ENCODE measurements around the gene FAR1. TPM values are rescaled to one million over a fixed set of nuclear protein-coding genes. Genes with fewer than 3 reads are reported as not detected.
A peak's percentile ranks its signal among the peaks of the same experiment; 100 is the strongest.

Gene FAR1
- total and polyA plus RNA-seq, 7 experiments from 2014 or later, result 6.9 to 53.7 (median 32.0) TPM

GRCh38 chr11:13772223-13773046 lies 104.0 kb downstream of the FAR1 start:
- CTCF ChIA-PET, result interaction anchor here (0.6 to 4.9 kb wide), 44 partner anchors 10 to 1288 kb away, joined by 3 to 56 read pairs (median 4); partner anchors contain the start of gene SPON1
- Mint-ChIP-seq H3K27me3 (peaks cover 0 to 44% (median 4%) of the 10 kb centered on the region in 5 donors), H3K4me1 (peaks cover 0 to 9% (median 5%) of the 10 kb centered on the region in 7 donors), H3K4me3 (no peak overlapping the region), H3K27ac (no peak overlapping the region), H3K36me3 (no peaks in the 10 kb centered on the region), H3K9me3 (no peaks in the 10 kb centered on the region)
- intact Hi-C loops (cut with micrococcal nuclease), result loop anchor here (1.0 to 10.0 kb wide), 10 partner anchors 88 to 1302 kb away; no protein-coding TSS in a partner anchor
- DNase-seq, result peak in 7 of 9 donors; percentile 61 to 80 (median 75)
- ATAC-seq, result peak; percentile 79
- Histone ChIP-seq H3K4me1 (ENCODE audit: control insufficient read depth in 2 of 2, insufficient read depth in 2 of 2, low read length in 2 of 2) (no peaks in the 10 kb centered on the region), H3K4me3 (ENCODE audit: low read length) (no peak overlapping the region), H3K9me3 (ENCODE audit: control insufficient read depth in 2 of 3, low read length in 3 of 3) (no peaks in the 10 kb centered on the region), H3K27ac (ENCODE audit: low read depth, low read length) (no peak overlapping the region), H3K27me3 (ENCODE audit: control insufficient read depth in 2 of 2, insufficient read depth in 2 of 2, low read length in 2 of 2) (no peaks in the 10 kb centered on the region), H3K36me3 (ENCODE audit: control insufficient read depth in 2 of 3, insufficient read depth in 3 of 3, low read length in 3 of 3) (no peaks in the 10 kb centered on the region)
- POLR2A ChIA-PET, result no interaction called here

DNA sequence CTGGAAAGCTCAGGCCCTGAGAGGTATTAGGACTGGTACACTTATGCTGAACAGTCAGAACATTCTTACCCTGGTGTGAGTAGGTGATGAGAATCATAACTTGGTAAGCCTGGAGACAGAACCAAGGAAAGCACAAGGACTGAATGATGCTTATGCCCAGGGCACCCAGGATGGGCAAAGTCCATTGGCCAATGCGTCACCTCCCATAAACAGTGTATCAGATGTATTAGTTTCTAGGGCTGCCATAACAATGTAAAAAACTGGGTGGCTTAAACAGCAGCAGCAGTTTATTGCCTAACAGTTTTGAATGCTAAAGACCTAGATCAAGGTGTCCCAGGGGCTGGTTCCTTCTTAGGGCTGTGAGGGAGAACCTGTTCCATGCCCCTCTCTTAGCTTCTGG lies 107.0 kb downstream of the FAR1 start:
- POLR2A ChIA-PET, result interaction anchor here (0.6 to 1.4 kb wide), 3 partner anchors 180 to 525 kb away, joined by 3 to 5 read pairs (median 4); no protein-coding TSS in a partner anchor
- no peaks in the 10 kb centered on the region for H3K36me3 ChIP-seq (ENCODE audit: control insufficient read depth in 2 of 3, insufficient read depth in 3 of 3, low read length in 3 of 3)
- intact Hi-C loops (cut with micrococcal nuclease), result loop anchor here in 1 of 2 donors (10.0 kb wide), 1 partner anchor 1129 kb away; no protein-coding TSS in a partner anchor

GRCh38 chr11:13776134-13776815 lies 107.8 kb downstream of the FAR1 start:
- Mint-ChIP-seq H3K36me3 (no peaks in the 10 kb centered on the region), H3K27me3 (peaks cover 0 to 60% (median 4%) of the 10 kb centered on the region in 5 donors), H3K4me1 (peaks cover 0 to 9% (median 5%) of the 10 kb centered on the region in 7 donors), H3K4me3 (no peak overlapping the region), H3K9me3 (no peaks in the 10 kb centered on the region), H3K27ac (peak overlapping the region in 5 of 9 donors; percentile 3 to 54 (median 29))
- no peaks in the 10 kb centered on the region for H3K4me1 ChIP-seq (ENCODE audit: control insufficient read depth in 2 of 2, insufficient read depth in 2 of 2, low read length in 2 of 2)
- ChIA-PET POLR2A (interaction anchor here (0.6 to 1.4 kb wide), 6 partner anchors 131 to 1046 kb away, joined by 3 to 6 read pairs (median 4); no protein-coding TSS in a partner anchor), CTCF (interaction anchor here (0.5 to 3.8 kb wide), 17 partner anchors 8 to 679 kb away, joined by 3 to 30 read pairs (median 4); partner anchors contain the start of gene SPON1)
- no peaks in the 10 kb centered on the region for H3K9me3 ChIP-seq (ENCODE audit: control insufficient read depth in 2 of 3, low read length in 3 of 3)
- DNase-seq (peak in 7 of 9 donors; percentile 20 to 51 (median 37)), ATAC-seq (peak; percentile 73)
- H3K36me3 ChIP-seq (ENCODE audit: control insufficient read depth in 2 of 3, insufficient read depth in 3 of 3, low read length in 3 of 3), result no peaks in the 10 kb centered on the region
- H3K27ac ChIP-seq (ENCODE audit: low read depth, low read length), result no peak overlapping the region
- intact Hi-C loops (cut with micrococcal nuclease), result loop anchor here (1.0 to 10.0 kb wide), 8 partner anchors 93 to 1129 kb away; no protein-coding TSS in a partner anchor
- H3K4me3 ChIP-seq (ENCODE audit: low read length), result no peak overlapping the region
- no peaks in the 10 kb centered on the region for H3K27me3 ChIP-seq (ENCODE audit: control insufficient read depth in 2 of 2, insufficient read depth in 2 of 2, low read length in 2 of 2)

More for the DNA sequence above, 107.0 kb downstream of the FAR1 start:
- CTCF ChIA-PET, result interaction anchor here (0.9 to 3.8 kb wide), 9 partner anchors 59 to 494 kb away, joined by 3 to 30 read pairs (median 4); partner anchors contain the start of gene SPON1
- no peaks in the 10 kb centered on the region for H3K9me3 ChIP-seq (ENCODE audit: control insufficient read depth in 2 of 3, low read length in 3 of 3)
- DNase-seq (no peak), ATAC-seq (no peak)
- no peak overlapping the region for H3K27ac Mint-ChIP-seq
- H3K4me3 Mint-ChIP-seq, result no peak overlapping the region
- no peaks in the 10 kb centered on the region for H3K9me3 Mint-ChIP-seq
- no peaks in the 10 kb centered on the region for H3K36me3 Mint-ChIP-seq
- no peak overlapping the region for H3K27ac ChIP-seq (ENCODE audit: low read depth, low read length)
- H3K4me3 ChIP-seq (ENCODE audit: low read length), result no peak overlapping the region
- H3K27me3 ChIP-seq (ENCODE audit: control insufficient read depth in 2 of 2, insufficient read depth in 2 of 2, low read length in 2 of 2), result no peaks in the 10 kb centered on the region
- H3K27me3 Mint-ChIP-seq, result peaks cover 0 to 61% (median 4%) of the 10 kb centered on the region in 5 donors
- H3K4me1 ChIP-seq (ENCODE audit: control insufficient read depth in 2 of 2, insufficient read depth in 2 of 2, low read length in 2 of 2), result no peaks in the 10 kb centered on the region
- peaks cover 0 to 9% (median 5%) of the 10 kb centered on the region in 7 donors for H3K4me1 Mint-ChIP-seq

DNA sequence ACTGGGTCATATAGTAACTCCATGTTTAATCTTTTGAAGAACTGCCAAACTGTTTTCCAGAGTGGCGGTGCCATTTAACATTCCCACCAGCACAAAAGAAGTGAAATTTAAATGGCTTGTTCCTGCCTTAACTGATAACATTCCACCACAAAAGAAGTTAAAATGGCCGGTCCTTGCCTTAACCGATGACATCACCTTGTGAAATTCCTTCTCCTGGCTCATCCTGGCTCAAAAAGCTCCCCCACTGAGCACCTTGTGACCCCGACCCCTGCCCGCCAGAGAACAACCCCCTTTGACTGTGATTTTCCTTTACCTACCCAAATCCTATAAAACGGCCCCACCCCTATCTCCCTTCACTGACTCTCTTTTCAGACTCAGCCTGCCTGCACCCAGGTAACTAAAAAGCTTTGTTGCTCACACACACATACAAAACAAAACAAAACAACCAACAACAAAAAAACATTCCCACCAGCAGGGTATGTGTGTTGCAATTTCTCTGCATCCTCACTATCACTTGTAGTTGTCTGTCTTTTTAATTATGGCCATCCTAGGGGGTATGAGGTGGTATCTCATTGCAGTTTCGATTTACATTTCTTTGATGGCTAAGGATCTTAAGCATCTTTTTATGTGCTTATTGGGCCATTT lies 109.0 kb downstream of the FAR1 start:
- Mint-ChIP-seq H3K36me3 (no peaks in the 10 kb centered on the region), H3K27me3 (peaks cover 0 to 60% (median 3%) of the 10 kb centered on the region in 5 donors), H3K9me3 (no peaks in the 10 kb centered on the region), H3K27ac (peak overlapping the region in 4 of 9 donors; percentile 14 to 40 (median 30)), H3K4me3 (no peak overlapping the region), H3K4me1 (peaks cover 0 to 8% (median 4%) of the 10 kb centered on the region in 7 donors)
- Histone ChIP-seq H3K36me3 (ENCODE audit: control insufficient read depth in 2 of 3, insufficient read depth in 3 of 3, low read length in 3 of 3) (no peaks in the 10 kb centered on the region), H3K4me3 (ENCODE audit: low read length) (no peak overlapping the region), H3K4me1 (ENCODE audit: control insufficient read depth in 2 of 2, insufficient read depth in 2 of 2, low read length in 2 of 2) (no peaks in the 10 kb centered on the region), H3K27ac (ENCODE audit: low read depth, low read length) (no peak overlapping the region), H3K9me3 (ENCODE audit: control insufficient read depth in 2 of 3, low read length in 3 of 3) (no peaks in the 10 kb centered on the region), H3K27me3 (ENCODE audit: control insufficient read depth in 2 of 2, insufficient read depth in 2 of 2, low read length in 2 of 2) (no peaks in the 10 kb centered on the region)
- intact Hi-C loops (cut with micrococcal nuclease), result loop anchor here in 1 of 2 donors (10.0 kb wide), 1 partner anchor 1127 kb away; no protein-coding TSS in a partner anchor
- no peak for DNase-seq
- no peak for ATAC-seq
- POLR2A ChIA-PET, result interaction anchor here (0.6 to 1.0 kb wide), 3 partner anchors 10 to 322 kb away, joined by 3 to 4 read pairs (median 3); no protein-coding TSS in a partner anchor
- CTCF ChIA-PET, result interaction anchor here (0.6 to 3.8 kb wide), 9 partner anchors 9 to 678 kb away, joined by 3 to 30 read pairs (median 5); partner anchors contain the start of gene SPON1

- Mint-ChIP-seq H3K9me3 (no peaks in the 10 kb centered on the region), H3K27ac (peak overlapping the region in 1 of 9 donors; percentile 31), H3K4me1 (peaks cover 0 to 5% (median 0%) of the 10 kb centered on the region in 7 donors), H3K4me3 (no peak overlapping the region), H3K36me3 (no peaks in the 10 kb centered on the region), H3K27me3 (peaks cover 0 to 52% (median 0%) of the 10 kb centered on the region in 5 donors)
- DNase-seq (no peak), ATAC-seq (no peak)
- Histone ChIP-seq H3K4me3 (ENCODE audit: low read length) (no peak overlapping the region), H3K27ac (ENCODE audit: low read depth, low read length) (no peak overlapping the region), H3K27me3 (ENCODE audit: control insufficient read depth in 2 of 2, insufficient read depth in 2 of 2, low read length in 2 of 2) (no peaks in the 10 kb centered on the region), H3K4me1 (ENCODE audit: control insufficient read depth in 2 of 2, insufficient read depth in 2 of 2, low read length in 2 of 2) (no peaks in the 10 kb centered on the region), H3K36me3 (ENCODE audit: control insufficient read depth in 2 of 3, insufficient read depth in 3 of 3, low read length in 3 of 3) (no peaks in the 10 kb centered on the region), H3K9me3 (ENCODE audit: control insufficient read depth in 2 of 3, low read length in 3 of 3) (no peaks in the 10 kb centered on the region)
- ChIA-PET CTCF (interaction anchor here (0.5 to 2.6 kb wide), 2 partner anchors 370 to 466 kb away, joined by 3 to 25 read pairs; no protein-coding TSS in a partner anchor), POLR2A (interaction anchor here (0.9 to 1.0 kb wide), 2 partner anchors 9 to 321 kb away, joined by 3 to 4 read pairs; no protein-coding TSS in a partner anchor)
- intact Hi-C loops (cut with micrococcal nuclease), result loop anchor here in 1 of 2 donors (10.0 kb wide), 1 partner anchor 1126 kb away; no protein-coding TSS in a partner anchor
These were observed 109.9 kb downstream of the FAR1 start for GRCh38 chr11:13778345-13778744.
